SK-N-SH (cell line): Measurements from ENCODE around the gene A4GALT.

Source experiments
- CTCF ChIP-seq: fragments of 200-600 bp; sonication (generic); IDR thresholded peaks from 2 replicates; pipeline ENCODE4 v1.6.1; 2017; ENCODE audit warnings: antibody characterized with exemption, mild to moderate bottlenecking, moderate library complexity
- EZH2phosphoT487 ChIP-seq: fragments of 200-600 bp; sonication (generic); IDR thresholded peaks from 2 replicates; pipeline ENCODE4 v1.6.1; 2017; ENCODE audit warnings: low read depth, mixed run types, mild to moderate bottlenecking, antibody characterized with exemption, moderate library complexity, borderline replicate concordance
- FOXM1 ChIP-seq: IDR thresholded peaks from 2 replicates; pipeline ENCODE4 v1.4.0; 2012; ENCODE audit warnings: low read depth, mild to moderate bottlenecking
- IRF3 ChIP-seq: fragments of 150-350 bp; IDR thresholded peaks from 2 replicates; pipeline ENCODE4 v1.6.1; 2016; ENCODE audit warnings: mild to moderate bottlenecking, low read depth, low read length
- JUND ChIP-seq: IDR thresholded peaks from 2 replicates; pipeline ENCODE4 v1.4.0; 2012
- MAX ChIP-seq: IDR thresholded peaks from 2 replicates; pipeline ENCODE4 v1.4.0; 2012; ENCODE audit warnings: low read depth
- MEF2A ChIP-seq: IDR thresholded peaks from 2 replicates; pipeline ENCODE4 v1.4.0; 2012; ENCODE audit warnings: low read depth, borderline replicate concordance
- POLR2AphosphoS5 ChIP-seq: IDR thresholded peaks from 2 replicates; pipeline ENCODE4 v1.6.1; 2012; ENCODE audit warnings: low read depth, low read length
- REST ChIP-seq: IDR thresholded peaks from 2 replicates; pipeline ENCODE4 v1.6.1; 2012; ENCODE audit warnings: mild to moderate bottlenecking, low read depth, low read length, moderate library complexity
- SIN3A ChIP-seq: IDR thresholded peaks from 2 replicates; pipeline ENCODE4 v1.6.1; 2012; ENCODE audit warnings: low read depth, mild to moderate bottlenecking, low read length, moderate library complexity, borderline replicate concordance
- TAF1 ChIP-seq: IDR thresholded peaks from 2 replicates; pipeline ENCODE4 v1.6.1; 2012; ENCODE audit warnings: low read depth, mild to moderate bottlenecking, low read length, moderate library complexity, borderline replicate concordance
- USF2 ChIP-seq: fragments of 150-350 bp; IDR thresholded peaks from 2 replicates; pipeline ENCODE4 v1.6.1; 2017; ENCODE audit warnings: antibody characterized with exemption, low read length, low read depth, borderline replicate concordance

- TF ChIP-seq EZH2phosphoT487, result no peak
- no peak for TF ChIP-seq CTCF
- no peak for TF ChIP-seq USF2
- TF ChIP-seq MAX, result no peak
- TF ChIP-seq MEF2A, result no peak
- no peak for TF ChIP-seq IRF3
- no peak for TF ChIP-seq TAF1
- TF ChIP-seq JUND, result no peak
- no peak for TF ChIP-seq REST
- TF ChIP-seq FOXM1, result no peak
- no peak for TF ChIP-seq SIN3A
- no peak for TF ChIP-seq POLR2AphosphoS5
Measured at GRCh38 chr22:42711281-42711731, 9.4 kb downstream of the A4GALT start.
